Measurements from ENCODE around the gene RAB44.
"Not testable (repeated sequence)": the region's sequence is repeated elsewhere in the genome, so short reads cannot be mapped to it uniquely, and the experiment has no call there.

Gene RAB44

GRCh38 chr6:36697481-36697903, at the start of gene RAB44:
Gene RAB44, plus strand, starts transcription at chr6:36697826. Its CDS starts 6,410 bp downstream, at chr6:36704236.
- no peak for DNase-seq (ENCODE audit: low read depth in 2 of 2)

- no peak for DNase-seq (ENCODE audit: low read depth in 2 of 2)
Measured at GRCh38 chr6:36649086-36649485, 48.5 kb upstream of the RAB44 start.

- DNase-seq (ENCODE audit: low read depth in 2 of 2), result no peak
Measured at GRCh38 chr6:36649701-36650484, 47.7 kb upstream of the RAB44 start.

- DNase-seq (ENCODE audit: low read depth in 2 of 2), result no peak
Measured at GRCh38 chr6:36650848-36651478, 46.7 kb upstream of the RAB44 start.

- DNase-seq (ENCODE audit: low read depth in 2 of 2), result no peak
Measured at GRCh38 chr6:36651659-36652379, 45.8 kb upstream of the RAB44 start.

GRCh38 chr6:36654469-36654868, 43.2 kb upstream of the RAB44 start:
- DNase-seq (ENCODE audit: low read depth in 2 of 2), result not testable (repeated sequence)

GRCh38 chr6:36655085-36655724, 42.4 kb upstream of the RAB44 start:
- DNase-seq (ENCODE audit: low read depth in 2 of 2), result no peak

- no peak for DNase-seq (ENCODE audit: low read depth in 2 of 2)
Measured at GRCh38 chr6:36656441-36656840, 41.2 kb upstream of the RAB44 start.

GRCh38 chr6:36657271-36657670, 40.4 kb upstream of the RAB44 start:
- DNase-seq (ENCODE audit: low read depth in 2 of 2), result no peak

- no peak for DNase-seq (ENCODE audit: low read depth in 2 of 2)
Measured at GRCh38 chr6:36657942-36658544, 39.6 kb upstream of the RAB44 start.

GRCh38 chr6:36659271-36659670, 38.4 kb upstream of the RAB44 start:
- DNase-seq (ENCODE audit: low read depth in 2 of 2), result no peak

- DNase-seq (ENCODE audit: low read depth in 2 of 2), result no peak
Measured at GRCh38 chr6:36660771-36661471, 36.7 kb upstream of the RAB44 start.

GRCh38 chr6:36662380-36662779, 35.2 kb upstream of the RAB44 start:
- DNase-seq (ENCODE audit: low read depth in 2 of 2), result no peak

- no peak for DNase-seq (ENCODE audit: low read depth in 2 of 2)
Measured at GRCh38 chr6:36662827-36663256, 34.8 kb upstream of the RAB44 start.

- DNase-seq (ENCODE audit: low read depth in 2 of 2), result no peak
Measured at GRCh38 chr6:36663504-36664446, 33.9 kb upstream of the RAB44 start.

GRCh38 chr6:36665180-36665579, 32.4 kb upstream of the RAB44 start:
- DNase-seq (ENCODE audit: low read depth in 2 of 2), result no peak

- no peak for DNase-seq (ENCODE audit: low read depth in 2 of 2)
Measured at GRCh38 chr6:36666287-36666686, 31.3 kb upstream of the RAB44 start.

- no peak for DNase-seq (ENCODE audit: low read depth in 2 of 2)
Measured at GRCh38 chr6:36666826-36667591, 30.6 kb upstream of the RAB44 start.

GRCh38 chr6:36668591-36668990, 29.0 kb upstream of the RAB44 start:
- no peak for DNase-seq (ENCODE audit: low read depth in 2 of 2)

Data from stimulated activated CD8-positive, alpha-beta memory T cell treated with anti-CD3 and anti-CD28 coated beads, Interleukin-7, amount 100 ng/mL, for 4 hours (primary cell).